Activated CD8-positive, alpha-beta memory T cell treated with anti-CD3 and anti-CD28 coated beads for 36 hours (primary cell): ENCODE results near the gene FMC1. TPM values are rescaled to one million over a fixed set of nuclear protein-coding genes. Genes with fewer than 3 reads are reported as not detected.
"Not testable (repeated sequence)": the region's sequence is repeated elsewhere in the genome, so short reads cannot be mapped to it uniquely, and the experiment has no call there.

Experiments
- CTCF ChIA-PET: fragments of 350-600 bp; sonication (Branson Sonifier 250); formaldehyde crosslinking; loops from one replicate; lab custom pipeline; 2021; ENCODE audit warnings: antibody characterized with exemption; lab: Charles Lee
- POLR2A ChIA-PET: fragments of 350-600 bp; sonication (Branson Sonifier 250); formaldehyde crosslinking; loops from one replicate; lab custom pipeline; 2021; ENCODE audit warnings: antibody characterized with exemption; lab: Charles Lee
- total RNA-seq, 2 experiments: library from RNA; stranded (reverse); gene quantifications; one replicate each; pipeline ENCODE4 v1.2.3, GENCODE V29; 2021

Gene FMC1
- 1 to 10 TPM; 9.0 to 9.3 TPM for total RNA-seq

GRCh38 chr7:139341058-139341775 lies at the start of gene FMC1:
TSS of gene FMC1 (plus strand) at chr7:139341337. CDS start at chr7:139341385, 48 bp downstream.
- POLR2A ChIA-PET: interaction anchor here (1.6 kb wide), 1 partner anchor 19 kb away, joined by 15 read pairs; the partner anchor contains the start of gene LUC7L2
- CTCF ChIA-PET: interaction anchor here (1.7 kb wide), 1 partner anchor 19 kb away, joined by 5 read pairs; the partner anchor contains the start of gene LUC7L2

- ChIA-PET POLR2A (no interaction called here), CTCF (interaction anchor here (1.3 kb wide), 1 partner anchor 14 kb away, joined by 3 read pairs; no protein-coding TSS in a partner anchor)
Observed at GRCh38 chr7:139292821-139293220, 48.3 kb upstream of the FMC1 start.

- CTCF ChIA-PET: no interaction called here
- POLR2A ChIA-PET: no interaction called here
Observed at GRCh38 chr7:139293534-139293933, 47.6 kb upstream of the FMC1 start.

- CTCF ChIA-PET: no interaction called here
Observed at GRCh38 chr7:139294241-139294640, 46.9 kb upstream of the FMC1 start.

GRCh38 chr7:139294951-139295575 lies 46.1 kb upstream of the FMC1 start:
- ChIA-PET POLR2A (no interaction called here), CTCF (no interaction called here)

More at GRCh38 chr7:139294241-139294640, 46.9 kb upstream of the FMC1 start:
- POLR2A ChIA-PET: no interaction called here

GRCh38 chr7:139297795-139298194 lies 43.3 kb upstream of the FMC1 start:
- CTCF ChIA-PET: no interaction called here
- POLR2A ChIA-PET: no interaction called here

- CTCF ChIA-PET: no interaction called here
- POLR2A ChIA-PET: no interaction called here
Observed at GRCh38 chr7:139299296-139299695, 41.8 kb upstream of the FMC1 start.

- POLR2A ChIA-PET: no interaction called here
- CTCF ChIA-PET: no interaction called here
Observed at GRCh38 chr7:139300390-139300789, 40.7 kb upstream of the FMC1 start.

GRCh38 chr7:139304517-139304916 lies 36.6 kb upstream of the FMC1 start:
- ChIA-PET POLR2A (no interaction called here), CTCF (no interaction called here)

- ChIA-PET CTCF (no interaction called here), POLR2A (no interaction called here)
Observed at GRCh38 chr7:139317939-139318505, 23.1 kb upstream of the FMC1 start.

GRCh38 chr7:139321071-139321745 lies 19.9 kb upstream of the FMC1 start:
- CTCF ChIA-PET: no interaction called here

GRCh38 chr7:139324709-139325108 lies 16.4 kb upstream of the FMC1 start:
- CTCF ChIA-PET: not testable (repeated sequence)

More at GRCh38 chr7:139321071-139321745, 19.9 kb upstream of the FMC1 start:
- POLR2A ChIA-PET: no interaction called here

GRCh38 chr7:139328375-139328774 lies 12.8 kb upstream of the FMC1 start:
- CTCF ChIA-PET: no interaction called here
- POLR2A ChIA-PET: no interaction called here

More at GRCh38 chr7:139324709-139325108, 16.4 kb upstream of the FMC1 start:
- POLR2A ChIA-PET: not testable (repeated sequence)

GRCh38 chr7:139329119-139329518 lies 12.0 kb upstream of the FMC1 start:
- POLR2A ChIA-PET: no interaction called here
- CTCF ChIA-PET: no interaction called here

GRCh38 chr7:139330333-139331030 lies 10.7 kb upstream of the FMC1 start:
- ChIA-PET POLR2A (no interaction called here), CTCF (interaction anchor here (0.6 to 0.9 kb wide), 2 partner anchors 10 to 94 kb away, joined by 3 read pairs; no protein-coding TSS in a partner anchor)

GRCh38 chr7:139332697-139333359 lies 8.3 kb upstream of the FMC1 start:
- CTCF ChIA-PET: interaction anchor here (0.6 to 0.7 kb wide), 2 partner anchors 67 to 204 kb away, joined by 3 read pairs; no protein-coding TSS in a partner anchor
- POLR2A ChIA-PET: no interaction called here

GRCh38 chr7:139333443-139333842 lies 7.7 kb upstream of the FMC1 start:
- CTCF ChIA-PET: interaction anchor here (0.6 to 0.7 kb wide), 3 partner anchors 18 to 205 kb away, joined by 3 read pairs; no protein-coding TSS in a partner anchor
- POLR2A ChIA-PET: not testable (repeated sequence)

GRCh38 chr7:139334399-139335150 lies 6.6 kb upstream of the FMC1 start:
- CTCF ChIA-PET: no interaction called here
- POLR2A ChIA-PET: no interaction called here
